CD4-positive, alpha-beta T cell treated with Interleukin-1 beta for 1 hour (primary cell): ENCODE results near the gene FREM2.

Source experiments
- DNase-seq, 2 donors: peaks; one replicate each; pipeline ENCODE4 v3.0.0-alpha.2; 2020 to 2022

FREM2 gene

GRCh38 chr13:38900188-38900587 is 213.3 kb downstream of the FREM2 start:
- no peak for DNase-seq

GRCh38 chr13:38902551-38902950 is 215.7 kb downstream of the FREM2 start:
- DNase-seq: no peak

GRCh38 chr13:38905081-38905480 is 218.2 kb downstream of the FREM2 start:
- no peak for DNase-seq

- no peak for DNase-seq
Observed at GRCh38 chr13:38905861-38906260, 219.0 kb downstream of the FREM2 start.

GRCh38 chr13:38908574-38908973 is 221.7 kb downstream of the FREM2 start:
- no peak for DNase-seq

DNA sequence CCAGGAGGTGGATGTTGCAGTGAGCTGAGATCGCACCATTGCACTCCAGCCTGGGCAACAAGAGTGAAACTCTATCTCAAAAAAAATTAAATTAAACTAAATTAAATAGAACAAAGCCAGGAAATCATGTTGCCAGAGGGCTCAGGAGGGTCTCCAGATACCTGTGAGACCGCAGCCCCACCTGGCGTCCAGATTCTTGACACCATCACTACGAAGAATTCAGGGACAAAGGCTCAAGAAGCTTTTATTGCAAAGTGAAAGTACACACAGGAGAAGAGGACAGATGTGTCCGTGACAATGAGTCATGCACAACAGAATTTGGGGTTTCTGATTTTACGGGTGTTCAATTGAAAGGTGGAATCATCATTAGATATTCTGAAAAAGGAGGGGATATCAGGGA is 227.2 kb downstream of the FREM2 start:
- DNase-seq: no peak

- no peak for DNase-seq
Observed at GRCh38 chr13:38921081-38921480, 234.2 kb downstream of the FREM2 start.

DNA sequence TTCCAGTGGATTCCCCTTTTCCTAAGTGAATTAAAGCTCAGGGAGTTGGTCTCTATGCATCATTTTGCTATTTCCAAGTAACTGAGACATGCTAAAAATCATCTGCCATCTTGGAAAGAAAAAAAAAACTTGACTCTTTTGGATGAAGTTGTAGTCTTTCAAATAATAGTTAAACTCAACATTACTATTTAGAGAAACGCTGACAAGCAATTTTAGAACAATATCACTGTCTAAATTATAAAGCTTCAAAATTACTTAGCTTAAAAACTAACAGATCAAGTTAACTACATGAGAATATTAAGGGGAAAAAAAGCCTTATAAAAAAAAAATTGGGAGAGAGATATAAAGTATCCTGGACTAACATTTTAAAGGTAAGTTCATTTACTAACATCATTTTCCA is 235.3 kb downstream of the FREM2 start:
- DNase-seq: no peak

- DNase-seq: no peak
Observed at GRCh38 chr13:38933786-38934185, 246.9 kb downstream of the FREM2 start.
